MM.1S (cell line): ENCODE data around the gene NGEF.

ENCODE experiments used
- EZH2 ChIP-seq: fragments of 300-600 bp; sonication (generic); optimal IDR thresholded peaks from 2 replicates; pipeline ENCODE3; 2017; ENCODE audit warnings: low read depth, mild to moderate bottlenecking, antibody characterized with exemption, low read length, mixed read lengths
- EZH2phosphoT487 ChIP-seq: fragments of 300-600 bp; sonication (generic); IDR thresholded peaks from 2 replicates; pipeline ENCODE4 v1.6.1; 2018; ENCODE audit warnings: antibody characterized with exemption, low read length
- TF ChIP-seq, protein P1 (sequence below): fragments of 300-600 bp; sonication (generic); IDR thresholded peaks from 2 replicates; pipeline ENCODE4 v1.5.1; 2016; ENCODE audit warnings: antibody characterized with exemption, low read length, mixed read lengths

DNA sequence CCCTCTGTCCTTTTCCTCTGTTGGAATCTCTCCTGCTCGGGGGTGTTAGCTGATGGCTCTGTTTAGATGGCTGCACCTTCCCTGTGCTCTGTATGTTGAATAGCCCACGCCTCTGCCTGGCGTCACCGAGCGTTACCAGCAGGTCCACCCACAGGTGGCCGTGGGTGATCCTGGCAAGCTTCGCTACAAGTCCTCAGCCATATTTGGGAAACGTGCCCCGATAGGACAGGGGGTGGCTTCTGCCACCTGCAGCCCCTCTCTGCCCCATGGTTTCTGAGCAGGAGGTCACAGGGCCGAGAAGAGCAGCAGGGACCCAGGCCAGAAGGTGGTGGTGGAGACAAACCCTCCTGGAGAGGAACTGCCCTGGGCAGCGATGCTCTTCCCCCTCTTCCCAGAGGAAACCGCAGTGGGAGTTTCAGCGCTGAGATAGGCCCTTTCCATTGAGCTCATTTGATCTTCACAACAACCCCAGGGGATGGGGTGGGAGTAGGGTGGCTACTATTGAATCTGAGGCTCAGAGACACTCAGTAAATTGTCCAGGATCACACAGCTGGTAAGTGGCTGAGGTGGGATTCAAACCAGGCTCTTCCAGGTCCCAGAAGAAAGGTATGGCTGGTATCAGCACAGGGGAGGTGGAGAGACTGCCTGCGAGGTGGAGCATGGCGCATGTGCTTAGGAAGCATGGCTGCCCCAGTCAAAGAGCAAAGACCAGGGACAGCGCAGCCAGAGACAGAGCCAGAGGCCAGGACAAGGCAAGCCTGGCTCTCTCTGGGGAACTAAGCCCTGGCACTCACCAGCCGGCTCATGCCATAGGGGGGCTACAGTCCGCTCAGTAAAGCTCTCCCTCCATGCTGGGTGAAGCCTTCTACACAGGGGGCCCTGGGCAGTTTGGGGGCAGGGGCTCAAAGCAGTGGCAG lies 15.0 kb downstream of the NGEF start:
- TF ChIP-seq, protein P1, sequence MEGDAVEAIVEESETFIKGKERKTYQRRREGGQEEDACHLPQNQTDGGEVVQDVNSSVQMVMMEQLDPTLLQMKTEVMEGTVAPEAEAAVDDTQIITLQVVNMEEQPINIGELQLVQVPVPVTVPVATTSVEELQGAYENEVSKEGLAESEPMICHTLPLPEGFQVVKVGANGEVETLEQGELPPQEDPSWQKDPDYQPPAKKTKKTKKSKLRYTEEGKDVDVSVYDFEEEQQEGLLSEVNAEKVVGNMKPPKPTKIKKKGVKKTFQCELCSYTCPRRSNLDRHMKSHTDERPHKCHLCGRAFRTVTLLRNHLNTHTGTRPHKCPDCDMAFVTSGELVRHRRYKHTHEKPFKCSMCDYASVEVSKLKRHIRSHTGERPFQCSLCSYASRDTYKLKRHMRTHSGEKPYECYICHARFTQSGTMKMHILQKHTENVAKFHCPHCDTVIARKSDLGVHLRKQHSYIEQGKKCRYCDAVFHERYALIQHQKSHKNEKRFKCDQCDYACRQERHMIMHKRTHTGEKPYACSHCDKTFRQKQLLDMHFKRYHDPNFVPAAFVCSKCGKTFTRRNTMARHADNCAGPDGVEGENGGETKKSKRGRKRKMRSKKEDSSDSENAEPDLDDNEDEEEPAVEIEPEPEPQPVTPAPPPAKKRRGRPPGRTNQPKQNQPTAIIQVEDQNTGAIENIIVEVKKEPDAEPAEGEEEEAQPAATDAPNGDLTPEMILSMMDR, result no peak
- no peak for TF ChIP-seq EZH2
- TF ChIP-seq EZH2phosphoT487, result no peak
